K562 (cell line): ENCODE results near the gene FAHD2A. TPM values are rescaled to one million over a fixed set of nuclear protein-coding genes. Genes with fewer than 3 reads are reported as not detected.
"Not testable (repeated sequence)": the region's sequence is repeated elsewhere in the genome, so short reads cannot be mapped to it uniquely, and the experiment has no call there.

ENCODE experiments used
- ATAC-seq: fragments of 200-7000 bp; cut with Tn5 transposase; 3 replicates; pipeline ENCODE4 v1.9.1; 2020; ENCODE audit warnings: moderate library complexity
- BruUV-seq: library from RNA; stranded (reverse); fragments of 400-500 nt; replicated peaks from 2 replicates; lab custom pipeline; 2021; lab: Mats Ljungman, UMichigan
- CTCF ChIA-PET: fragments of 300-600 bp; formaldehyde crosslinking; extraction: SDS; loops from one replicate; lab custom pipeline; 2021; ENCODE audit warnings: low intra/inter-chr PET ratio; lab: Yijun Ruan, JAX
- POLR2A ChIA-PET: fragments of 300-600, 350-650 bp; sonication (Branson Sonifier 250); formaldehyde crosslinking; extraction: SDS; loops from one replicate; lab custom pipeline; 2021; ENCODE audit warnings: antibody characterized with exemption, inconsistent platforms; lab: Yijun Ruan, JAX
- DNase-seq, 4 experiments: peaks; one replicate each; pipeline versions ENCODE4 v3.0.0 to v3.0.0-alpha.2; 2011 to 2018; ENCODE audit warnings: low spot score in 3 of 4, mixed read lengths in 3 of 4; ENCODE audit errors: extremely low read depth in 1 of 4
- FAIRE-seq: peaks from 2 replicates; lab custom pipeline; 2011; peaks lifted over from hg19 to GRCh38; lab: Jason Lieb, UNC
- H2AFZ ChIP-seq: 2 replicates; pipeline ENCODE4 v1.6.0; 2011; ENCODE audit warnings: low read depth, low read length, control low read depth, inconsistent platforms
- H3K27ac ChIP-seq: fragments of 200-600 bp; 3 replicates; pipeline ENCODE4 v1.8.0; 2011; ENCODE audit warnings: low read depth, mild to moderate bottlenecking, control low read depth, inconsistent platforms, low read length, moderate library complexity, mixed read lengths; ENCODE audit errors: extremely low read depth
- H3K27me3 ChIP-seq, 2 experiments: fragments of 300-600 bp in 1 of 2; 2 replicates in 1 of 2; 3 replicates in 1 of 2; pipeline versions ENCODE4 v1.6.0 to v1.8.0; 2011; ENCODE audit warnings: inconsistent platforms in 2 of 2, low read length in 2 of 2, mild to moderate bottlenecking in 1 of 2, mixed read lengths in 1 of 2, moderate library complexity in 1 of 2; ENCODE audit not compliant: control insufficient read depth in 2 of 2, insufficient read depth in 2 of 2
- H3K36me3 ChIP-seq: fragments of 300-600 bp; 3 replicates; pipeline ENCODE4 v1.8.0; 2011; ENCODE audit warnings: mild to moderate bottlenecking, low read length, inconsistent platforms; ENCODE audit not compliant: control insufficient read depth, insufficient read depth
- H3K4me1 ChIP-seq, 2 experiments: fragments of 200-600 bp in 1 of 2; replicated peaks in 1 of 2; 2 replicates in 1 of 2; 3 replicates in 1 of 2; pipeline versions ENCODE4 v1.5.1 to v1.8.0; 2011; ENCODE audit warnings: inconsistent platforms in 2 of 2, low read length in 2 of 2, mild to moderate bottlenecking in 1 of 2, mixed read lengths in 1 of 2, moderate library complexity in 1 of 2; ENCODE audit not compliant: control insufficient read depth in 2 of 2, insufficient read depth in 2 of 2
- H3K4me2 ChIP-seq: 2 replicates; pipeline ENCODE4 v1.6.1; 2011; ENCODE audit warnings: low read length, control low read depth, inconsistent platforms, mixed read lengths; ENCODE audit not compliant: insufficient read depth
- H3K4me3 ChIP-seq: fragments of 200-600 bp; sonication (generic), shearing (Covaris generic); 2 replicates; pipeline ENCODE4 v1.5.1; 2016; ENCODE audit warnings: control low read depth, inconsistent platforms
- H3K79me2 ChIP-seq: fragments of 200-600 bp; 3 replicates; pipeline ENCODE4 v1.8.0; 2011; ENCODE audit warnings: low read length, inconsistent platforms; ENCODE audit not compliant: control insufficient read depth, insufficient read depth
- H3K9ac ChIP-seq, 2 experiments: 2 replicates each; pipeline versions ENCODE4 v1.6.0 to v1.6.1; 2011; ENCODE audit warnings: low read depth in 2 of 2, low read length in 2 of 2, control low read depth in 1 of 2, inconsistent platforms in 1 of 2, mild to moderate bottlenecking in 1 of 2, mixed read lengths in 1 of 2; ENCODE audit not compliant: insufficient read depth in 1 of 2
- H3K9me1 ChIP-seq: one replicate; pipeline ENCODE4 v1.6.0; 2011; ENCODE audit warnings: inconsistent platforms, mild to moderate bottlenecking, low read length, moderate library complexity; ENCODE audit not compliant: control insufficient read depth, insufficient read depth
- H3K9me3 ChIP-seq: replicated peaks from 2 replicates; pipeline ENCODE4 v1.5.1; 2011; ENCODE audit warnings: low read depth, low read length, inconsistent platforms; ENCODE audit not compliant: control insufficient read depth, insufficient read depth
- H4K20me1 ChIP-seq: replicated peaks from 2 replicates; pipeline ENCODE4 v1.6.1; 2011; ENCODE audit warnings: low read length, inconsistent platforms, mixed read lengths; ENCODE audit not compliant: control insufficient read depth, insufficient read depth
- ETV5 ChIP-seq: sonication (generic); formaldehyde crosslinking; IDR thresholded peaks from 2 replicates; pipeline ENCODE4 v1.4.0; 2020; ENCODE audit warnings: low read depth, mild to moderate bottlenecking, missing genetic modification reagents
- HNRNPLL ChIP-seq: fragments of 200-400 bp; formaldehyde crosslinking; IDR thresholded peaks from 2 replicates; pipeline ENCODE4 v1.6.1; 2017; ENCODE audit warnings: low read length, low read depth, mild to moderate bottlenecking; ENCODE audit not compliant: poor library complexity, severe bottlenecking
- NR3C1 ChIP-seq: sonication (generic); formaldehyde crosslinking; IDR thresholded peaks from 2 replicates; pipeline ENCODE4 v1.8.1; 2022; ENCODE audit warnings: missing genetic modification reagents
- TEAD1 ChIP-seq, 2 experiments: fragments of 450-650 bp in 1 of 2; sonication (generic) in 1 of 2; formaldehyde crosslinking; IDR thresholded peaks; 2 replicates each; pipeline versions ENCODE4 v1.4.0 to v1.8.0; 2020 to 2022; ENCODE audit warnings: mild to moderate bottlenecking in 2 of 2, missing genetic modification reagents in 1 of 2
- WGBS: fragments of 100-300 bp; shearing (Covaris generic); methylation state at CpG from one replicate; pipeline ENCODE4 v1.1.6; 2016; ENCODE audit warnings: low coverage, mixed read lengths; ENCODE audit not compliant: insufficient coverage; ENCODE audit errors: missing lambda C conversion rate; 5-methylcytosine and 5-hydroxymethylcytosine counted together
- in situ Hi-C: fragments of 300-500 bp; cut with MboI; formaldehyde crosslinking; loops from 4 replicates; pipeline ENCODE4 v1.15.0; 2018; ENCODE audit warnings: inconsistent platforms, mixed read lengths
- intact Hi-C: fragments of 100-400 bp; cut with micrococcal nuclease; formaldehyde crosslinking; loops from 2 replicates; pipeline ENCODE4 v1.14.2; 2022
- polyA plus RNA-seq, 8 experiments: library from polyadenylated mRNA; depleted of rRNA in 4 of 8; stranded (reverse) in 5 of 8; unstranded in 3 of 8; fragments of >200 nt; fragmentation: Nextera tagmentation in 2 of 8; fragmentation: Illumina TruSeq in 1 of 8; extraction: Ambion mirVana in 2 of 8; extraction: Trizol in 1 of 8; gene quantifications; 2 replicates each; pipeline versions ENCODE4 v1.2.1 to v1.2.3, GENCODE V29; 2011 to 2014; ENCODE audit warnings: inconsistent platforms in 1 of 8, missing spikeins in 1 of 8
- total RNA-seq, 7 experiments: library from RNA; depleted of rRNA in 6 of 7; stranded (reverse); fragments of >200 nt in 6 of 7; fragmentation: Illumina TruSeq in 2 of 7; extraction: Trizol in 2 of 7; gene quantifications; 2 replicates each; pipeline versions ENCODE4 v1.2.1 to v1.2.3, GENCODE V29; 2011 to 2021; ENCODE audit warnings: low replicate concordance in 1 of 7

FAHD2A gene
- total and polyA plus RNA-seq, 9 of the 15 experiments (the other 6 are each of a cell fraction or from before 2014, with no cell fraction given) = 13.8 to 41.0 (median 30.4) TPM

- DNase-seq (peak in 1 of 4 experiments; percentile 7), ATAC-seq (peak; percentile 43)
- H3K9me1 ChIP-seq, H3K27me3 ChIP-seq, H3K36me3 ChIP-seq, intact Hi-C loops, H3K9me3 ChIP-seq, H4K20me1 ChIP-seq, FAIRE-seq: not testable (repeated sequence)
- peak overlapping the region; percentile 80 for H3K27ac ChIP-seq
- 0% methylated on average over 10 of the region's 10 CpGs for whole genome bisulfite sequencing
- POLR2A ChIA-PET = interaction anchor here (1.1 kb wide), 1 partner anchor 321 kb away, joined by 4 read pairs; no protein-coding TSS in a partner anchor
- H3K4me1 ChIP-seq = peaks cover 10 to 12% of the 10 kb centered on the region in 2 experiments; a peak in 4 of 5 replicates
- peak overlapping the region; percentile 98 for H2AFZ ChIP-seq
- peak overlapping the region; percentile 94 for H3K4me3 ChIP-seq
- peak overlapping the region; percentile 89 to 97 for H3K9ac ChIP-seq
- TSS peak; percentile 83 for BruUV-seq
- peaks cover 29% of the 10 kb centered on the region for H3K79me2 ChIP-seq
- peak; percentile 8; the same call in 1 of the 2 replicates for TF ChIP-seq NR3C1 (CRISPR knock-in tag)
- 0 out of 2 replicates have a peak, but pooled peaks have one; percentile 35 for TF ChIP-seq ETV5
- 0 out of 4 replicates have a peak, but pooled peaks of 1 of the 2 experiments have one; percentile 29 for TF ChIP-seq TEAD1 (CRISPR knock-in tag; IDR thresholded peaks at IDR 0.05)
- TF ChIP-seq HNRNPLL = peak; percentile 10
- H3K4me2 ChIP-seq = peak overlapping the region; percentile 93
- CTCF ChIA-PET = interaction anchor here (1.1 kb wide), 1 partner anchor 12 kb away, joined by 3 read pairs; no protein-coding TSS in a partner anchor
- in situ Hi-C loops = loop anchor here (10.0 kb wide), 1 partner anchor 1693 kb away; the partner anchor contains the start of gene FAHD2B
Observed at GRCh38 chr2:95402004-95402369, 521 bp upstream of the FAHD2A start.
